ENCODE results near the gene CAP2.

DNA sequence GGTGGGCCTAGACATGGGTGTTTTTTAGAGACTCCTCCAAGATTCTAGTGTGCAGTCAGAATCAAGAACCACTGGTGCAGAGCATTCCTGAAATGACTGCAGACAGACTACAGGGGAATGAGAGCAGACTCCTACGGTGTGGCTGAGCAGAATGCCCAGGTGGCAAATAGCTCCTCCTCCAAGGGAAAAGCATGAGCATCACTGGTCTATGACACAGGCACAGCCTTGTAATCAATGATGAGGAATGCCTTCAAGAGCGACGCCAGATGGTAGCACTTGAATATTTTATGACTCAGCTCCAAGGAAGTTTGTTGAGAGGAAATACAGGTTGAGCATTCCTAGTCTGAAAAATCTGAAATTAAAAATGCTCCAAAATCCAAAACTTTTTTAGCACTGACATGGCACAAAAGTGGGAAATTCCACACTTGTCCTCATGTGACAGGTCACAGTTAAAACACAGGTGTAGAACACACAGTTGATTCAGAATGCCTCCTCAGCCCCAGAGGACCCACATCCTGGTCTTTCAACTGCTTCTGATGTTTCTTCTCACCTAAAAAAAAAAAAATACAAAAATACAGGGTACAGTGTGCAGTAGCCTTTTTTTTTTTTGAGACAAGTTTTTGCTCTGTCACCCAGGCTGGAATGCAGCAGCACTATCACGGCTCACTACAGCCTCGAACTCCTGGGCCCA is 196.2 kb downstream of the CAP2 start:
- TF ChIP-seq, protein P1, sequence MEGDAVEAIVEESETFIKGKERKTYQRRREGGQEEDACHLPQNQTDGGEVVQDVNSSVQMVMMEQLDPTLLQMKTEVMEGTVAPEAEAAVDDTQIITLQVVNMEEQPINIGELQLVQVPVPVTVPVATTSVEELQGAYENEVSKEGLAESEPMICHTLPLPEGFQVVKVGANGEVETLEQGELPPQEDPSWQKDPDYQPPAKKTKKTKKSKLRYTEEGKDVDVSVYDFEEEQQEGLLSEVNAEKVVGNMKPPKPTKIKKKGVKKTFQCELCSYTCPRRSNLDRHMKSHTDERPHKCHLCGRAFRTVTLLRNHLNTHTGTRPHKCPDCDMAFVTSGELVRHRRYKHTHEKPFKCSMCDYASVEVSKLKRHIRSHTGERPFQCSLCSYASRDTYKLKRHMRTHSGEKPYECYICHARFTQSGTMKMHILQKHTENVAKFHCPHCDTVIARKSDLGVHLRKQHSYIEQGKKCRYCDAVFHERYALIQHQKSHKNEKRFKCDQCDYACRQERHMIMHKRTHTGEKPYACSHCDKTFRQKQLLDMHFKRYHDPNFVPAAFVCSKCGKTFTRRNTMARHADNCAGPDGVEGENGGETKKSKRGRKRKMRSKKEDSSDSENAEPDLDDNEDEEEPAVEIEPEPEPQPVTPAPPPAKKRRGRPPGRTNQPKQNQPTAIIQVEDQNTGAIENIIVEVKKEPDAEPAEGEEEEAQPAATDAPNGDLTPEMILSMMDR (IDR thresholded peaks at IDR 0.05) = no peak
- no peak for TF ChIP-seq POLR2A (IDR thresholded peaks at IDR 0.05)
